ENCODE data around the gene FKTN.

The FKTN gene

DNA sequence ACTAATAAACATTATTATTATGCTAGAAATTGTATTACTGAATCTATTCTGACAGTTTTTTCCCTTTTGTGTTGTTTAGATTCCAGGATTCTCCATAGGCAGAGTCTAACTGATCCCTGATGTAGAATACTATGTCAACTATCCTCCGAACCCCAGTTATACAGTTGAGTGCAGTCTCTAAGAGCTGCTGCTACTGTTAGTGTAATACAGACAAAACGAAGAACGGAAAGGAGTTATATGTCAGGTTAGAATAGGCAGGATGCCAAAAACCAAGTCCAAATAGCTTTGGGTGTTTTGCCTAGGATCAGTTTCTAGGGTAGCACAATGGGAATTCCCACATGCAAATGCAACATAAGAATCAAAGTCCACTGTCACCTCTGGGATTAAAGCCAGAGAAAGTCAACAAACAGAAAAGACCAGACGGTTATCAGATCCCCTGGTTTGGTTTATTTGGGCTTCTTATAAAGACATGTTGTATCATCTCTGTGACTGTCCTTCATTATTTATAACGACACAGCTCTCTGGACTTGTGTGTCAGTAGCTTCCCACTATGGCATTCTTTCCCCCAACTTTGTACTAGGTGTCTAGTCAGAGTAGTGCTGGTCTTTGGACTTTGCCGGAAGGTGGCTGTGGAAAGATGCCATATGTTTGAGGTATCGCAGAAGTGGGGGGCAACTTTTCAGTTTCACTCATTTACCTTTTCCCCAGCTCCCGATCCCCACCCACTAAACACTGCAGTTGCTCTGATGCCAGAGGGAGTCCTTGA is 121.5 kb downstream of the FKTN start:
- DNase-seq = no peak

GRCh38 chr9:105681313-105681712 is 123.4 kb downstream of the FKTN start:
- no peak for DNase-seq

GRCh38 chr9:105681724-105682123 is 123.8 kb downstream of the FKTN start:
- DNase-seq = no peak

DNA sequence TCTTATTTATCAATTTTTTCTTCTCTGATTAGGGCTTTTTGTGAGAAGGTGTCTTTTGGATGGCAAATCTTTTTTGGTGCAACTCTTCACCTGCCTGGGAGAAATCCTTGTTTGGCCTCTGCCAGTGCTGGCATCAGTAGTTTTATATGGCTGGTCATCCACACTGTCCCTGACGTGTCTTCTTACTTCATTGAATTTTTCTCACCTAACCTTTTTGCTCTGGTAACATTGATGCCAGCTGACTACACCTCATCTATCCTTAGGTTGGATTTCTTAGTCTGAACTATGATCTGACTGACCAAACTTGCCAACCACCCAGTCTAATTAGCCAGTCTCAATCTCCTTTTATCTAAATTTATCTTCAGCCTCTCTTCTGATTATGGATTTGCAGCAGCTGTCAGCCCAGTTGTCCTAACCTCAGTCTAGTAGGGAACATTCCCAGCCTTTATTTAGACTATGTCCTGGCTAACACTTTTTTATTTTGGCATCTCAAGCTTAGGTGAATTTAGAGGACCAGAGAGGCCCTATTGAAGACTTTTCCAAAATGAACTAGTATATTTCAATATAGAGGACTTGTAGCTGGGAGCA is 125.9 kb downstream of the FKTN start:
- no peak for DNase-seq

DNA sequence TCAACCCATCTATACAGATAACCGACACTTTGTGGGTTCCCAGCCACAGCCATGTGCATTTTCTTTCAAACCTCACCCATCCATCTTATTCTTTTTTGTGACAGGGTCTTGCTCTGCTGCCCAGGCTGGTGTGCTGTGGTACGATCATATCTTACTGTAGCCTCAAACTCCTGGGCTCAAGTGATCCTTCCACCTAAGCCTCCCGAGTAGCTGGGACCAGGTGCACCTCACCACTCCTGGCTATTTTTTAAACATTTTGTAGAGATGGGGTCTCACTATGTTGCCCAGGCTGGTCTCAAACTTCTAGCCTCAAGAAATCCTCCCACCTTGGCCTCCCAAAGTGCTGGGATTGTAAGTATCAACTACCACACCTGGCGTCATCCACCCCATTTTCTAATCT is 129.0 kb downstream of the FKTN start:
- DNase-seq = no peak

All from activated naive CD4-positive, alpha-beta T cell treated with anti-CD3 and anti-CD28 coated beads, Interleukin-2, amount 50 U/mL, for 16 hours (primary cell).